Stimulated activated CD4-positive, alpha-beta T cell treated with anti-CD3 and anti-CD28 coated beads, Interleukin-2, amount 100 ng/mL, for 24 hours (primary cell): ENCODE data around the gene PTHLH.

ENCODE experiments used
- DNase-seq, 2 donors: peaks; one replicate each; pipeline ENCODE4 v3.0.0-alpha.2; 2020

The PTHLH gene

DNA sequence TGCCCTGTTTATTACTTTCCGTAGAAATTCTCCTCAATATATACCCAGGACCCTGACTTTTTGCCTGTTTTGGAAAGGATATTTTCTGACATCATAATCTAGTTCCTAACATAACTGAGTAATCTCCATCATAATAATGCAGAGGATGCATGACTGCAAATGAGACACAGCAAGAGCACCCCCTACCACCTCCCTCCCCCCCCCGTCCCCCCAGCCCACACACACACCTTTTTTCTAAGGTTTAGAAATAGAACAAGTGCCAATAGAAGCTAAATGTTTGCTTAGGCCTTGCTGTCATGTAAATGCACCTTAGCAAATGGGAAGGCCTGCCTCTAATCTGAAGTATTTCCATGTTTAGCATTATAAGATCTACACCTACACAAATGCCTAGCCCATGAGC lies at the start of gene PTHLH:
TSS of gene PTHLH (minus strand) at position 13 of the 400 bp plus-strand sequence. CDS start 3,239 bp downstream, outside the sequence.
- no peak for DNase-seq

DNA sequence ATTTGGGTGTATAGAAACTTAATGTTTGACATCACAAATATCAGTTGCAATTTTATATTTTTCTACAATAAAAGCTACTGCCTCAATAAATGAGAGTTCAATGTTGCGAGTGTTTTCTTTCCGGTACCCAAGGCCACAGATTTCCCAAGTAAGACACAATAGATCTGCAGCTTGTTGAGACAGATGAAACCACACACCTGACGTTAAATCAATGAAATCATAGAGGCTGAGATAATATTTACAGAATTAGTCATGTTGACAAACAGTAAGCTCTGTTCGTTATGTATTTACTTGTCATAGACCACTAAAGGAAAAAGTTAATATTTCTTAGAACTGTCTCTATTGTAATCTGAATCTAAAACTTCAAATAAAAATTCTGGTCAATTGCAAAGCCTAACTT lies 49.2 kb upstream of the PTHLH start:
- DNase-seq: no peak

DNA sequence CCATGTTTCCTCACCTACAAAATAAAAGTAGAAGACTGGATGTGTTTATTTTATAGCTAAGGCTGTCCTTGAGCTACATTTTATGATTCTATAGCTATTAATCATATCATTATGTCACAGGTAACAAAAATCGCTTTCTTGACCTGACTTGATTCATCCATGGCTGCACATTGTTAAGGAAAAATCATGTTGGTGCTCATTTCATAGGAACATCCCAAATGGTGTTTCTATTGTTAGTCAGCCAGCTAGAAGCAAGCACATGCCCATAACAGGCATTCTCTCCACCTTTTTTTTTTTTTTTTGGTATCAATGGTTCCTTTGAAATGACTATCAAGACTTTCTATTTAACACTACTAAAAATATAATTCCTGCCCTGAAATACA lies 45.3 kb upstream of the PTHLH start:
- DNase-seq: no peak

DNA sequence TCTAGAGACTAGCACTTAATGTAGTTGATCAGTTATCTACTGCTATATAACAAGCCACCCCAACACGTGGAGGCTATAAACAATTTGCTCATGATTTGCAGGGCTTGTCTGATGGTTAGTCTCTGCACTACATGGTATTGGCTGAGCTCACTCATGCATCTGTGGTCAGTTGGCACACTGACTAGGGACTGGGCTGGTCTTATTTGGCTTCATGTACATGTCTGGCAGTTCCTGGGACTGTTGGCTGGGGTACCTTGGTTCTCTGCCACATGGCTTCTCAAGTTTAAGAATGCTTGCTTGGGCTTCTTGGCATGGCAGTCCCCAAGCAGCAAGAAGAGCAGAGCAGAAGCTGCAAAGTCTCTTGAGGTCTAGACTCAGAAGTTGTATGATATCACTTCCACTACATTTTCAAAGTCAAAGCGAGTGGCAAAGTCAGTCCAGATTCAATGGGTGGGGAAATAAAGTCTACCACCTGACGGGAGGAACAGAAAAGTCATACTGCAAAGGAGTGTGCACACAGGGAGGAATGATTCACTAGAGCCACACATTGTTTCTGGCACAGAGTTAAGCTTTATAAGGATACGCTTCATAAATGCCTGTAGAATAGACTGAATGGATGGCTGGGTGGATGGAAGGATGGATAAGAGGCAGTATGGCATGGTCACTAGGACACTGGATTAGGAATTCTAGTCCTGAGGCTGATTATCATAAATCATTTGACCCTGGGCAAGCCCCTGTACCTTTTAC lies 44.8 kb upstream of the PTHLH start:
- DNase-seq: no peak

DNA sequence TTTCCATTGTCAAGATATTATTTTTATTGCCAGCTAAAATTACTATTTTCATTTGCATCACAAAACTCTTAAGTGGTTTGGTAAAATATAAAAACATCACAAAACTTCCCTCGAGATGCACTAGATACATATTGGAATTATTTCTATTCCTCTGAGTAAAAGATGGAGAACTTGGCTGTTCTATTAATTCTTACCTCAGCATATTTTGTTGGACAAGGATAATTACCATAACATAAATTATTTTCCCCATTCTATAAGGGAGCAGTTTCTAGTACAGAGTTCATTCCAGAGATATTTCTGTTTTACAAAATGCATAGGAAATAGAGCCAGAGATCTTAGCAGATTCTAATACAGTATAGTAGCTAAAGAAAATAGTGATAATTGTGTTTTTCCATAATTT lies 42.6 kb upstream of the PTHLH start:
- no peak for DNase-seq

DNA sequence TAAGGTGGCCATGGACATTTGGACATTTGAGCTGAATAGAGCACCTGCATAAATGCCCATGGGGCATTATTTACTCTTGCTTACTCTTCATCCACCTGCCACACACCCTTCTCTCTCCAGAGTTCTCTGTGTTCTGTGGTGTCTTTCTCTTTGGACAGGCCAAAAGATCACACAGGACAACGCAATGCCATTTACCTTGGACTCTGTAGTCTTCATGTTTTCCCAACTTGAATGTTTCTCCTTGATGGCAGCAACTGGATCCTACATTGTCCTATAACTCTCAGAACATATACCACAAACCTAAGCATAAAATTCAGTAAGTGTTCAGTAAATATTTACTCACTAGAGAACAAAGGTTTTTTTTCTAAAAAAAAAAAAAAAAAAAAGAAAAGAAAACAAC lies 41.7 kb upstream of the PTHLH start:
- no peak for DNase-seq

DNA sequence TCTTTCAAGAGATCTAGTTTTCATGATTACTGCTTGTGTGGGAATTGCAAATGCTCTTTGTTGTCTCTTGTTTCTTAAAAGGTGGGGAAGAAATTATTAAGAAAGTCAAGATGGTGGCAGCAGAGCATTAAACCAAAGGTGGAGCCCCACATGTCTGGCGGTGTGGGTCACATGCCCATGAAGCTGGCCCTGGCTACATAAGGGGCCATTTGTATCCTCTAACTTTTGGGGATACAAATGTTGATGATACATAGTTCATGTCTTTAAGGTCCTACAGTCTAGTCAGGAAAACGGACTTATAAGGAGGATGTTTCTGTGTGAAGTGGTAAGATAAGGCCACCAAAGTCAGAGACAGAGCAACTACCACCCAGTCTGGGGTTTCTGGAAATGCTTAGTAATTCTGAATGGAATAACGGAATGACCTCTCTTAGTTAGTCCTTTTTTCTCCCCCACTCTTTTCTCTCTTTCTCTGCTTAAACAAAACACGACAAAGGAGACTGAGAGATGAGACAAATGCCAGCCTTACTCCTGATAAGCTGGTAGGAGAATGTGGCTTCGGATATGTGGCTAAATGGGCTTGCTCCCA lies 39.9 kb upstream of the PTHLH start:
- no peak for DNase-seq

DNA sequence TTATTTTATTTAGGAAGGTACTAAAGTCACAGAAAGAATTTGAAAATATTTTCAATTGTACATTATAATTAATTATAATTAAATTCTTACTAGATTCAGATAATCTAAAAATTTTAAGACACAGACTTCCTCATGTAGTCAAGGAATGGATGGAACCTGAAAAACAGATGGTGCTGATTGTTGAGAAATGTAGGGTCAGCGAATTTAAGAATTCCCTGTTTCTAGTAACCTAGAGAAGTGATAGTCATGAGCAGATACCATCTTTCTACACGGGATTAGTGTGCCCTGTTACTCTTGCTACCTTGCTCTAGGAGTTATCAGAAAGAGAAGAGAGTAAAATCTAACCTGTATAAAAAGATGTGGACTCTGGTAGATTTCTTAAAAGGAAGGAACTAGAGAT lies 37.5 kb upstream of the PTHLH start:
- no peak for DNase-seq

DNA sequence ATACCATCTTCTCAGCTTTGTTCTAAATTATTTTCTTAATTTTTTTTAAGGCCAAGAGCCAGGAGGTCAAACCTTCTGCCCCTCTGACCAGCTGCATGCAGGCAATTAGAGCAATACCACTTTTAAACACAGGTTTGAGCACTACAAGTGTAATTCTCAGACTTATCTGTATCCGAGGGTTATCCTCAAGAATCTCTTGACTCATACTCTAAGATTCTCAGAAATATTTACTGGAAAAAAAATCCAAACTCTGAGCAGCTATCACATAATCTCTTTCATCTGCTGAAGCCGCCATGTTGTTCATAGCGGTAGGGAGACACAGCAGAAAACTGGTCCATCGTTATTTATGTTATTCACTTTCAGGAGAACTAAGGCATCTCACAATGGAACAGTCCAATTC lies 27.4 kb upstream of the PTHLH start:
- no peak for DNase-seq

DNA sequence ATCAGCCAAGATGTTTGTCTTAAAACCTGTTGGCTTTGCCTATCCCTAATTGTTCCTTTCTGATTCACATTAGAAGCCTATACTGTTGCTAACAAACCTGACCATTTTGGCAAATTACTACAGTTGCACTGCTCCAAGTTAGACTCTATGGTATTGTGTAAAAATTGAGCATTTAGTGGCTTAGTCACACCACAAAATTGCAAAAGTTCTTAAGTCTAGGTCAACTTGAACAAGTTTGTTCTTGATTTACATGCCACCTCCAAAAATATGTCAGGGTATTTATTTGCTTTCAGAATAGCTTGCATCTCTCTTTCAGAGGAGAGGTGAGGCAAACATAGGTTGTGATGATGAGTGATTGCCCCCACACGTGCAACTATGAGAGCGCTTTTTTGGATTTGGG lies 27.0 kb upstream of the PTHLH start:
- no peak for DNase-seq

DNA sequence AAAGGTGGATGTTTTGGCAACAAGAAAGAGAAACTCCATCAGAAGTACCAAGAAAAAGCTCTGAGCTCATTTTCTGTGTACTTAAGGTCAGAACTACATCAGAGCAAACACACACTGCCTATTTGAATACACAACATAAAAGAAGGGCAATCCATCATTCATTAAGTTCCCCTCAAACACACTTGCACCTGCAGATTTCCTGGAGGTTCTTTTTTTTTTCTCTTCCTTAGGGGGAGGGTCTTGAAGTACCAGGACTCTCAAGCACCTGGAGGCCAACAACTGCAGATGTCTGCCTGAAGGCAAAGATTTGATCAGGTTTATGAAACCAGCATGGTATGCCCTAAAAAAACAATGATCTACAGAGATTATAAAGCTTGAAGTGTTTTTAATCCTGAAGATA lies 26.1 kb upstream of the PTHLH start:
- no peak for DNase-seq

DNA sequence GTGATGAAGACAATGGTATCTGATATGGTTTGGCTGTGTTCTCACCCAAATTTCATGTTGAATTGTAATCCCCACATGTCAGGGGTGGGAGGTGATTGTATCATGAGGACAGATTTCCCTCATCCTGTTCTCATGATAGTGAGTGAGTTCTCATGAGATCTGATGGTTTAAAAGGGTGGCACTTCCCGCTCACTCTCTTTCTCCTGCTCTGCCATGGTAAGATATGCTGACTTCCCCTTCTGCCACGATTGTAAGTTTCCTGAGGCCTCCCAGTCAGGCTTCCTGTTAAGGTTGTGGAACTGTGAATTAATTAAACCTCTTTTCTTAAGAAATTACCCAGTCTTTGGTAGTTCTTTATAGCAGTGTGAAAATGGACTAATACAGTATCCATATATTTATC lies 25.6 kb upstream of the PTHLH start:
- no peak for DNase-seq

DNA sequence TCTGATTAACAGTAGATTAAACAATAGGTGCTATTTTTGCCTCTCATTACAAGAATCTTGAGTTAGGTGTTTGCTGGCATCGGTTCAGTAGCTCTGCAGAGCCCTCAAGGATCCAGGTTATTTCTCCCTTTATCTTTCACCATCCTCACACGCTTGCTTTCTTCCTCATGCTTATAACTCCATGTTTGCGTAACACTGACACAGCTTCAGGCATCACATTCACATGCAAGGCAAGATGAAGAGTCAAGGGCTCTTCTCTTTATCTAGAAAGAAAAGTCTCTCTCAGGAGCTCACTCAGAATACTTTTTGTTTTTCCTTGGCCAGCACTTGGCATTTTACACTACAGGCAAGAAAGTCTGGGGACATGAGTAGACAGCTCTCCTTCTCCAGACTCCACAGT lies 24.2 kb upstream of the PTHLH start:
- no peak for DNase-seq

DNA sequence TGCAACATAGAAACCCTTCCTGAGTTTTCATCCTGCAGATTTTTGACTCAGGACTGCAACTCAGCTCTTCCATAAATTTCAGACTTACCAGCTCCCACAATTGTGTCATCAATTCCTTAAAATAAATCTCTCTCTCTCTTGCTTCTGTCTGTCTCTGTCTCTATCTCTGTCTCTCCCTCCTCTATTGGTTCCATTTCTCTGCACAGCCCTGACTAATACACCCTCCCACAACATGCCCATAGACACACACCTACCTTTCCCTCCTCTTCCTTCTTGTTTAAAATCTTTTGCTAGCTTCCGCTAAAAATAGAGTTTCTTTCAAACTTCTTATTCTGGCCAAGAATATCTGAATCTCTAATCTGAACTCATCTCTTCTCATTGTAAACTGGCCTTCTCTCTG lies 22.9 kb upstream of the PTHLH start:
- no peak for DNase-seq

DNA sequence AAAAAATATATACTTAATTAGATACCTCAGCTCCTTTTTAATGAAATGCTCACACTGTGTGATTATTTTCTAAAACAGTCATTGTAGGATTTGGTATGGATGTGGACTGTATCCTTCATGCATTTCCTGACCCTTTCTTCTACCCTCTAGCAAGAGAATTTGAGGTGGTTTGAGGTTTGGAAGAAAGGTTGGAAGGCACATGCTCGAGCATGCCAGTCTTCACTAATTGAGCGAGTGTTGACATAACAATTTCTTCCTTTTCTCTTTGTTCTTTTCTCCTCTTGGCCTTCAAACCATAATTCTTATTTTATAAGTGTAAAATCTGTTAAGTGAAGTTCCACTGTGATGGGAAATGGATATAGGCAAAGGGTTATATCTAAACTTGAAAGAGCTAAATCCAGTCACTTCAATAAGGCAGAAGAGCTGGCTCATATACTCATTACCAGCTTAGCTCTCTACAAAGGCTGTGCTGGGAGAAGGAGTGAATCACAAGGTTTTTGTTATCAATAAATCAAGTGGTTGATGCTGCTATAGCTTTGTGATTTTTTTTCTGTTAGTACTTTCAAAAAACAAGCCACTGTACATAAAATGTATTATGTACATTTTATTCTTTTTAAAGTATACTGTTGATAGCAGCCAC lies 16.2 kb upstream of the PTHLH start:
- DNase-seq: no peak

DNA sequence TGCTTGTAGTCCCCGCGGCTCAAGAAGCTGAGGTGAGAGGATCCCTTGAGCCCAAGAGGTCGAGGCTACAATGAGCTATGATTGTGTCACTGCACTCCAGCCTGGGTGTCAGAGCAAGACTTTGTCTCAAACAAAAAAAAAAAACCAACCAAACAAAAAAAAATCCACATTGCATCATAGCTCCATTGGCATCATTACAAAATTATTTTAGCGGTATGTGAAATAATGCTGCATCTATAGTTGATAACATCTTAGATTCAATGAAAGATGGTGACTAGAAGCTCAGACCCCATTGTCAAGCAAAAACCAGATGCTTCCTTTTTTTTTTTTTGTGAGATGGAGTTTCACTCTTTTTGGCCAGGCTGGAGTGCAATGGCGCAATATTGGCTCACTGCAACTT lies 14.8 kb upstream of the PTHLH start:
- DNase-seq: no peak

DNA sequence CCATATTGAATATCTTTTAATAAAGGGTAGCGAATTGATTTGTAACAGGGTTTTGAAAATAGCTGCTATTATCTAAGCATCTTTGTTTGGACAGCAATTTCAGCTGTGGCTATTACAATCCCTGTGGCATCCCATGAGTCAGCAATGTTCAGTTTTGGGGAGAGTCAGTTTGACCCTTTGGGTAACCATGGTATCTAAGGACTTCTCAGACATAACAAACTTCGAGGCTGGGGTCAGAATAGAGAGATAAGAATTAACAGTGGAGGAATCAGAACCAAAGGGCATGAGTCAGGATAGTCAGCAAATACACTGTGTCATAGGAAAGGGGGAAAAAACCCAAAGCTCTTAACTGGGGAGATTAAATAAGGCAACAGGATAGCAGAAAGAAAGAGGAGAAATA lies 11.7 kb upstream of the PTHLH start:
- DNase-seq: no peak

DNA sequence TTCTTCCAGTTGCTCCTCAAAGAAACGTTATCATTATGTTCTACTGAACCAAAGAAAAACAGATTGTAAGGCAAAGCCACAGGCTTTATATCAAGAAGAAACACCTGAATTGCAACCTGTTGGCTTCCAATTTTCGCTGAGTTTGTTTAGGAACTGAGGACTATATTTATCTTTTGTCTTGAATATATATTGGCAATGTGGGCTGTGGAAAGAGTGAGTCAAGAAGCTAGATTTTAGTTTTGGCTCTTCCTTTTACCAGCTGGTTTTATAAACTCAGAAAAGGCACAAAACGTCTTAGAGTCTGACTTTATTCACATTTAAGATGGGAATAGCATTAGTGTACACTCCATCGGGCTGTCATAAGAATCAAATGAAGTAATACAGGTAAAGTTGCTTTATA lies 10.4 kb upstream of the PTHLH start:
- no peak for DNase-seq

DNA sequence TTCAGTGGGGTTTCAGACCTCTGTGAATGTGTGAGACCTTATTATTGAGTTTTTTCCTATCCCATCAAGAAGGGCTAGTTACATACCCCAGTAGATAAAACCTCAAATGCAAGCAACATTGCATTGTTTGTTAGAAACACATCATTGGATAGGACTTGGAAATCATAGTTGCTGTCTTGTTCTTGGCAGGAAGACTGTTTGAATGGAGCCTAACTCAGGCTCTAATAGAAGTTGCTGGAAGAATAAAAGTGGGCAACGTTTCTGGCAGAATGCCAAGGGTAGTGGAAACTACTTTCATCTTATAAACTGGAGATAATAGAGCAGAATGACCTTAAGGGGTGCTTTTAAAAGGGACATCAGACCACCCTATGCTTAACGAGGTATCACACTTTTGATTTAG lies 9.9 kb upstream of the PTHLH start:
- DNase-seq: no peak

DNA sequence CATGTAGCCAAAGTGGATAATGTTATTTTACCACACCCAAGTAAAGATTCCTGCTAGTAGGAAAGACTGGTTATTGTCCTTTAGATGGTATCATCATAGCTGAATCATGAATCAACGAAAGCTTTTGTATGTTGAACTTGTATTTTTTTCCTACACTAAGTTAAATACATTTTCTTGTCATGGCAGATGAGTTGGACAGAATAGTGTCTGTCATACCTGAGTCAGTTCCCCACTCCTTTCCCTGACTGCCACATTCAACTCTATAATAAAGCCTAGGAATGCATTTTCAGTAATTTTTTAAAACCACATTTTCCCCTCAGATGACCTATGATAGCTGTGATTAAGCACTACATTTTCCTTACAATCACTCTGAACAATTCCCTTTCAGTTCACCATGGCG lies 9.3 kb upstream of the PTHLH start:
- no peak for DNase-seq

DNA sequence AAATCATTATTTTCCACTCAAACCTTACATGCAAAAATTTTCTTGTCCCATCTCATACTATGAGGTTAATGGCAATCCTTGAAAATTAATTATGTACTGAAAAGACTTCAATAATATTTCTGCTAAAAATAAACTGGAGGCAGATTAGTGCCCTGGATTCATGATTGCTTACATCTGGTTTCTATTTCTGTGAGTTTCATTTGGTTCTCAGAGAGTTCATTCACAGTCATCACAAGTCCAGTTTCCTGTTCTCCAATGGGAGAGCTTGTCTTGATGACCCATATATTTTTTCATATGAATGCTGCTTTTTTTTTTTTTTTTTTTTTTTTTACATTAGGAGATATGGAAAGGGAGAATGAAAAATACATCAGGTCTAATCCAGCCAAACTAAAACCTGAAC lies 6.6 kb upstream of the PTHLH start:
- no peak for DNase-seq

DNA sequence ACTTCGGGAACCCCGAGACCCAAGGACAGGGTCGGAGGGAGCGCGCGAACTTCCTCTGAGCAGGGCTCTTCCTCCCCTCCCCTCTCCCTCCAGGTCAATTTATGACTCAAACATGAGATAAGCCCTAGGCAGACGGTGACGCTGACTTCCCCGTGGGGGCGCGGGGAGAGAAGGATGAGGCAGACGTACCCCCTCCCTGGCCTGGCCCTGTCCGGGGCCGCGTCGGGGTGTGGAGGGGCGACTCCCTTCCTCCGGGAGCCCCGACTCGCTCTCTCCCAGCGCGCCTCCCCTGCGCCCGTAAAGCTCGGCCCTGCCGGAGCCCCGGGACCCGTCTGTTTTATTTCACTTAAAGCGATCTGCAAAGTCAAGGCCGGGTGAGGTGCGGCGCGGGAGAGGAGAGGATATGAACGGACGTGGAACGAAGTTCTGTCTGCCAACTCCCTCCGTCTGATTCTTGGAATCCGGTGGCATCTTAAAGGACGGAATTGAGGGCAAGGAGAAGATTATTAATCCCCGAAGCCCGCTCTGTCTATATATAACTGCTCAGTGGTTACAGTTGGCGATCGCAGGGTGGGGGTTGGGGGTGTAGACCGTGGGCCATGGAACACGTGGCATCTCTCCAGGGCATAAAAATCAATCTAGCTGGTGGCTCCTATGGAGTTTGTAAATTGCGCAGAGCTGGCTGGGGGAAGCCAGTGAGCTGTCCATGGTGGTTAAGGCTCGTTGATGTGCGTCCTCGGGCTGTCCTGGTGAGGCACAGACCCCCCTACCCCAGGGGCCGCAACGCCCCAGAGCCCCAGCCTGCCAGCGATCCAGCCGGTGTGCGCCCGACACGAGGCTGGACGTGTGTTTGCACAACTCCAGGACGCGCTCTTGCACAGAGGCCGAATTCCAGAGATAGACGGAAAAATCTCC lies 2.9 kb upstream of the PTHLH start:
- DNase-seq: peak; percentile 26

DNA sequence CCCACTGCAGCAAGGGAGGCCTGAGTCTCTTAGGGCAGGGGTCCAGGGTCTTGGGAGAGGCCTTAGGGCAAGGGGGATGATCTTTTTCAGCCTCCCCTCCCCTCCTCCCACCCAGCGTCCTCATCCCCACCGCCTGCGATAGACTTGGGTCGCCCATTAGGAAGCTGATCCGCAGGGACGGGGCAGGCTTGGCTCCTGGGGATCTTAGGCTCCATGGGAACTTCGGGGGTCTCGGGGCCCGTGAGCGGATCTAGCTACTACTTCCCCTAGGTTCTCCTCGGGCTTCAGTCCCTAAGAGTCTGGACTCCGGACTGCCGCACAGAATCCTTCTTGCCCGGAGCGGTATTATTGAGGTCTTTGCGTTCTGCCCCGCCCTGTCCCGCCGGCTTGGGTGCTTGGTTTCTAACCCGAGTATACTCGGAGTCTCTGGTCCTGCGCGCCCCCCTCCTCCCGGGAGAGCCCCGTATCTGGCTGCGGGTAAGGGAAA lies 2.2 kb upstream of the PTHLH start:
- DNase-seq: peak in 1 of 2 donors; percentile 10
